GM12878 (cell line): ENCODE results near the gene ITGB2. TPM values are rescaled to one million over a fixed set of nuclear protein-coding genes. Genes with fewer than 3 reads are reported as not detected.

ENCODE experiments used
- ATAC-seq: fragments of 200-7000 bp; cut with Tn5 transposase; 3 replicates; pipeline ENCODE4 v1.9.1; 2020; ENCODE audit warnings: mild to moderate bottlenecking, moderate library complexity
- BruUV-seq: library from RNA; stranded (reverse); fragments of 400-500 nt; replicated peaks from 2 replicates; lab custom pipeline; 2021; lab: Mats Ljungman, UMichigan
- CTCF ChIA-PET: fragments of 300-600 bp; sonication (Branson Sonifier 250); formaldehyde crosslinking; extraction: SDS; loops from one replicate; lab custom pipeline; 2021; ENCODE audit warnings: inconsistent platforms; lab: Yijun Ruan, JAX
- POLR2A ChIA-PET: fragments of 350-600 bp; formaldehyde crosslinking; extraction: SDS; loops from one replicate; lab custom pipeline; 2021; ENCODE audit warnings: inconsistent platforms; lab: Charles Lee
- RAD21 ChIA-PET: fragments of 300-600 bp; sonication (Branson Sonifier 250); formaldehyde crosslinking; loops from one replicate; lab custom pipeline; 2023; ENCODE audit warnings: antibody characterized with exemption; ENCODE audit not compliant: unreplicated experiment; lab: Charles Lee
- SMC1A ChIA-PET: fragments of 300-600 bp; sonication (Branson Sonifier 250); formaldehyde crosslinking; loops from one replicate; lab custom pipeline; 2023; ENCODE audit not compliant: unreplicated experiment, uncharacterized antibody; lab: Charles Lee
- DNase-seq: peaks from one replicate; pipeline ENCODE4 v3.0.0-alpha.2; 2011; ENCODE audit warnings: low read depth, low spot score
- FAIRE-seq: peaks from 3 replicates; lab custom pipeline; 2011; peaks lifted over from hg19 to GRCh38; lab: Jason Lieb, UNC
- H2AFZ ChIP-seq: 2 replicates; pipeline ENCODE4 v1.6.0; 2011; ENCODE audit warnings: low read depth, low read length, control low read depth; ENCODE audit not compliant: control insufficient read depth
- H3K27ac ChIP-seq: 2 replicates; pipeline ENCODE4 v1.5.1; 2011; ENCODE audit warnings: control low read depth; ENCODE audit not compliant: control insufficient read depth, insufficient read depth
- H3K27me3 ChIP-seq, 2 experiments: replicated peaks in 1 of 2; 2 replicates each; pipeline versions ENCODE4 v1.6.0 to v1.6.1; 2011; ENCODE audit warnings: low read length in 1 of 2; ENCODE audit not compliant: control insufficient read depth in 2 of 2, insufficient read depth in 2 of 2
- H3K36me3 ChIP-seq, 2 experiments: 2 replicates each; pipeline ENCODE4 v1.5.1; 2011; ENCODE audit warnings: low read length in 1 of 2; ENCODE audit not compliant: control insufficient read depth in 2 of 2, insufficient read depth in 2 of 2
- H3K4me1 ChIP-seq: 2 replicates; pipeline ENCODE4 v1.6.1; 2011; ENCODE audit warnings: mild to moderate bottlenecking, low read length, moderate library complexity, mixed read lengths; ENCODE audit not compliant: control insufficient read depth, insufficient read depth
- H3K4me2 ChIP-seq: 2 replicates; pipeline ENCODE4 v1.6.0; 2011; ENCODE audit warnings: control low read depth; ENCODE audit not compliant: control insufficient read depth, insufficient read depth
- H3K4me3 ChIP-seq: fragments of 200-600 bp; sonication (generic); 2 replicates; pipeline ENCODE4 v1.5.1; 2016
- H3K79me2 ChIP-seq: 2 replicates; pipeline ENCODE4 v1.6.0; 2011; ENCODE audit warnings: low read length; ENCODE audit not compliant: control insufficient read depth, insufficient read depth
- H3K9ac ChIP-seq: 2 replicates; pipeline ENCODE4 v1.8.0; 2011; ENCODE audit warnings: low read length, control low read depth, mixed read lengths; ENCODE audit not compliant: control insufficient read depth, insufficient read depth
- H3K9me3 ChIP-seq: replicated peaks from 3 replicates; pipeline ENCODE4 v1.5.1; 2011; ENCODE audit warnings: mild to moderate bottlenecking, low read length; ENCODE audit not compliant: control insufficient read depth, insufficient read depth
- H4K20me1 ChIP-seq: 2 replicates; pipeline ENCODE4 v1.6.0; 2011; ENCODE audit not compliant: control insufficient read depth, insufficient read depth
- ASH2L ChIP-seq: fragments of 300-600, 200-600 bp; sonication (generic); IDR thresholded peaks from 2 replicates; pipeline ENCODE4 v1.6.1; 2017; ENCODE audit warnings: low read depth, mild to moderate bottlenecking, borderline replicate concordance
- BACH1 ChIP-seq: fragments of 450-650 bp; IDR thresholded peaks from 2 replicates; pipeline ENCODE4 v1.6.1; 2017; ENCODE audit warnings: mild to moderate bottlenecking, borderline replicate concordance
- CBX3 ChIP-seq: fragments of 200-600 bp; sonication (generic); IDR thresholded peaks from 2 replicates; pipeline ENCODE4 v1.6.1; 2016; ENCODE audit warnings: low read depth, borderline replicate concordance
- EZH2 ChIP-seq: IDR thresholded peaks from 2 replicates; pipeline ENCODE4 v1.6.1; 2012; ENCODE audit warnings: low read depth, mild to moderate bottlenecking, control low read depth, inconsistent platforms, low read length, borderline replicate concordance; ENCODE audit not compliant: control insufficient read depth
- GATAD2B ChIP-seq: fragments of 450-650 bp; conservative IDR thresholded peaks from 2 replicates; pipeline ENCODE4 v1.6.1; 2017; ENCODE audit warnings: low read depth, mild to moderate bottlenecking, moderate library complexity
- KAT2A ChIP-seq: conservative IDR thresholded peaks from 2 replicates; pipeline ENCODE4 v1.6.1; 2011; ENCODE audit warnings: low read depth, low read length; ENCODE audit not compliant: control insufficient read depth
- KLF5 ChIP-seq: fragments of 450-650 bp; IDR thresholded peaks from 2 replicates; pipeline ENCODE4 v1.6.1; 2014; ENCODE audit warnings: mild to moderate bottlenecking; ENCODE audit not compliant: partially characterized antibody
- MXI1 ChIP-seq: fragments of 150-350 bp; IDR thresholded peaks from 2 replicates; pipeline ENCODE4 v1.6.1; 2011; ENCODE audit warnings: low read depth, mild to moderate bottlenecking, inconsistent platforms, low read length, improper control_type of control experiment
- NFYA ChIP-seq: IDR thresholded peaks from 2 replicates; pipeline ENCODE4 v1.6.1; 2011; ENCODE audit warnings: low read depth, mild to moderate bottlenecking, low read length, improper control_type of control experiment, borderline replicate concordance
- NFYB ChIP-seq: IDR thresholded peaks from 2 replicates; pipeline ENCODE4 v1.6.1; 2011; ENCODE audit warnings: low read depth, mild to moderate bottlenecking, low read length, improper control_type of control experiment, moderate library complexity; ENCODE audit not compliant: insufficient read depth
- RBBP5 ChIP-seq: fragments of 200-600 bp; sonication (generic); conservative IDR thresholded peaks from 2 replicates; pipeline ENCODE4 v1.6.1; 2016
- SMAD5 ChIP-seq: IDR thresholded peaks from 2 replicates; pipeline ENCODE4 v1.6.1; 2016; ENCODE audit warnings: antibody characterized with exemption, low read depth
- SMARCA5 ChIP-seq: fragments of 450-650 bp; IDR thresholded peaks from 2 replicates; pipeline ENCODE4 v1.6.1; 2017; ENCODE audit warnings: mild to moderate bottlenecking
- SP1 ChIP-seq: IDR thresholded peaks from one replicate; pipeline ENCODE4 v1.6.1; 2011; ENCODE audit warnings: low read depth, low read length
- WRNIP1 ChIP-seq: IDR thresholded peaks from 2 replicates; pipeline ENCODE4 v1.6.1; 2011; ENCODE audit warnings: low read depth, low read length, improper control_type of control experiment, borderline replicate concordance
- ZSCAN29 ChIP-seq: fragments of 450-650 bp; IDR thresholded peaks from 2 replicates; pipeline ENCODE4 v1.6.1; 2017; ENCODE audit warnings: mild to moderate bottlenecking, moderate library complexity
- WGBS: methylation state at CpG from one replicate; pipeline ENCODE4 v1.1.6; 2016; ENCODE audit warnings: low lambda C conversion rate; ENCODE audit not compliant: insufficient replicate concordance, insufficient coverage; ENCODE audit errors: missing lambda C conversion rate; 5-methylcytosine and 5-hydroxymethylcytosine counted together
- in situ Hi-C: fragments of 300-500 bp; cut with MboI; formaldehyde crosslinking; loops from 9 replicates; pipeline ENCODE4 v1.14.3; 2018; ENCODE audit warnings: mixed read lengths
- intact Hi-C: fragments of 100-400 bp; cut with micrococcal nuclease; formaldehyde crosslinking; loops from one replicate; pipeline ENCODE4 v1.14.2; 2022; ENCODE audit not compliant: unreplicated experiment
- polyA plus RNA-seq, 11 experiments: library from polyadenylated mRNA; depleted of rRNA in 4 of 11; unstranded in 6 of 11; stranded (reverse) in 5 of 11; fragments of >200 nt; fragmentation: Nextera tagmentation in 4 of 11; fragmentation: Illumina TruSeq in 1 of 11; extraction: Ambion mirVana in 4 of 11; extraction: Trizol in 1 of 11; gene quantifications; 1 replicate in 1 of 11; 2 replicates in 10 of 11; pipeline versions ENCODE4 v1.2.1 to v1.2.3, GENCODE V29; 2011 to 2016; ENCODE audit warnings: inconsistent platforms in 2 of 11, missing spikeins in 2 of 11, low read depth in 1 of 11
- total RNA-seq, 4 experiments: library from RNA; depleted of rRNA in 3 of 4; stranded (reverse); fragments of >200 nt in 3 of 4; fragmentation: Illumina TruSeq in 1 of 4; extraction: Trizol in 1 of 4; gene quantifications; 2 replicates each; pipeline versions ENCODE4 v1.2.1 to v1.2.3, GENCODE V29; 2013 to 2021

The ITGB2 gene
- total and polyA plus RNA-seq, 10 of the 15 experiments (the other 5 are each of a cell fraction or from before 2014, with no cell fraction given), result 8.0 to 172 (median 58.9) TPM

DNA sequence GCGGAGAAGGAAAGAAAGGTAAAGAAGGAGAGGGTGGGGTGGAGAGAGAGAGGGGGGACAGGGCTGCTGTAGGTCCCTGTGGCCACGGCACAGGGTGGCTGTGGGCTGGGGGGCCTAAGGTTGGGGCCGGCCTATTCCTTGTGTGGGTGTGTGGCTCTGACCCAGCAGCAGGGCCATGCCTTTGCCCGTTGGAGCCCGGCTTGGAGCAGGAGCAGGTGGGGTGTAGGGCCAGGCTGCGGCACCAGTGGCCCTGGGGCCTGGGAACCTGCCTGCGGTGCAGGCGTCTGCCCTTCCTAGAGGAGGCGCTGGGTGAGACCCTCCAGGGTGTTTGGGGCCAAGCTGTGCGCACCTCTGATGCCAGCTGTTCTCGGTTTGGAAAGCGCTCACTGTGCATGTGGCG, 83.2 kb downstream of the ITGB2 start:
- intact Hi-C loops (no loop called here), in situ Hi-C loops (no loop called here)
- Histone ChIP-seq H3K27ac (no peak overlapping the region), H3K36me3 (no peaks in the 10 kb centered on the region), H2AFZ (no peak overlapping the region), H3K4me3 (no peak overlapping the region), H3K4me1 (no peaks in the 10 kb centered on the region), H4K20me1 (no peaks in the 10 kb centered on the region), H3K9ac (no peak overlapping the region), H3K79me2 (no peaks in the 10 kb centered on the region), H3K9me3 (no peaks in the 10 kb centered on the region), H3K4me2 (no peak overlapping the region), H3K27me3 (no peaks in the 10 kb centered on the region; a peak in 2 of 4 replicates)
- CTCF ChIA-PET, result no interaction called here
- FAIRE-seq (no peak), ATAC-seq (no peak), DNase-seq (no peak)
- SMC1A ChIA-PET, result no interaction called here
- POLR2A ChIA-PET, result interaction anchor here (1.0 kb wide), 1 partner anchor 20 kb away, joined by 3 read pairs; the partner anchor contains the start of gene SUMO3
- 60% methylated on average over 11 of the region's 13 CpGs for WGBS
- no peak for TF ChIP-seq ZSCAN29
- TF ChIP-seq CBX3, result no peak
- TF ChIP-seq KAT2A, result no peak
- no peak for TF ChIP-seq WRNIP1
- no peak for TF ChIP-seq EZH2
- TF ChIP-seq GATAD2B, result no peak
- TF ChIP-seq NFYA, result no peak
- TF ChIP-seq NFYB, result no peak
- TF ChIP-seq MXI1, result no peak
- no peak for TF ChIP-seq SP1
- TF ChIP-seq RBBP5, result no peak
- TF ChIP-seq SMAD5, result no peak
- no peak for TF ChIP-seq KLF5
- no peak for TF ChIP-seq ASH2L
- no peak for TF ChIP-seq SMARCA5
- TF ChIP-seq BACH1, result no peak
- RAD21 ChIA-PET, result no interaction called here
- no TSS peak for BruUV-seq
